BE2C (cell line): ENCODE data around the gene NPHP4.

Experiments
- DNase-seq: peaks from one replicate; pipeline ENCODE4 v3.0.0-alpha.2; 2020
- H3K27me3 ChIP-seq: fragments of 250-450 bp; sonication (Bioruptor Pico); 2 replicates; pipeline ENCODE4 v1.5.1; 2020; ENCODE audit warnings: mild to moderate bottlenecking
- H3K36me3 ChIP-seq: fragments of 250-450 bp; sonication (Bioruptor Pico); 2 replicates; pipeline ENCODE4 v1.5.1; 2020; ENCODE audit warnings: mild to moderate bottlenecking
- H3K4me1 ChIP-seq: fragments of 250-450 bp; sonication (Bioruptor Pico); 2 replicates; pipeline ENCODE4 v1.5.1; 2020
- H3K4me3 ChIP-seq: 2 replicates; pipeline ENCODE4 v1.5.1; 2011; ENCODE audit warnings: low read depth, low read length
- H3K9me3 ChIP-seq: fragments of 250-450 bp; sonication (Bioruptor Pico); 2 replicates; pipeline ENCODE4 v1.5.1; 2020
- TF ChIP-seq, protein P1 (sequence below): IDR thresholded peaks from 2 replicates; pipeline ENCODE4 v1.5.1; 2012; ENCODE audit warnings: mild to moderate bottlenecking, low read depth, low read length

Gene NPHP4

DNA sequence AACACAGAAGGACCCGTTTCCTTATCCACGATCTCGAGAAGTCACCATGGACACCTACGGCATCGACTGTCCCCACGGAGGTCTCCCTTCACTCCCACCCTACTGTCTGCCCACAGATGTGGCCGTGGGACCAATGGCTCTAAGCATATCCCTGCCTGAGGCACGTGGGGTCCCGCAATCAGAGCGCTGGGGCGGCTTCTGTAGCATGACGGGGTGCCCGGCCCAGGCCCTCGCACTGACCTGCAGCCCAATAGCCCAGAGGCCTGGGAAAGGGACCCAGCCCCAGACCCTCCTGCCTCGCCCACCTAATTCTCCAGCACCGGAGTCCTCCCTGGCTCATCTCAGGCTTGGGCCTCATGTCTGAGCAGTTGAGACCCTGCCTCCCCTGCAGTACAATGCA, 132.5 kb downstream of the NPHP4 start:
- no peaks in the 10 kb centered on the region for H3K36me3 ChIP-seq
- H3K9me3 ChIP-seq, result no peaks in the 10 kb centered on the region
- TF ChIP-seq, protein P1, sequence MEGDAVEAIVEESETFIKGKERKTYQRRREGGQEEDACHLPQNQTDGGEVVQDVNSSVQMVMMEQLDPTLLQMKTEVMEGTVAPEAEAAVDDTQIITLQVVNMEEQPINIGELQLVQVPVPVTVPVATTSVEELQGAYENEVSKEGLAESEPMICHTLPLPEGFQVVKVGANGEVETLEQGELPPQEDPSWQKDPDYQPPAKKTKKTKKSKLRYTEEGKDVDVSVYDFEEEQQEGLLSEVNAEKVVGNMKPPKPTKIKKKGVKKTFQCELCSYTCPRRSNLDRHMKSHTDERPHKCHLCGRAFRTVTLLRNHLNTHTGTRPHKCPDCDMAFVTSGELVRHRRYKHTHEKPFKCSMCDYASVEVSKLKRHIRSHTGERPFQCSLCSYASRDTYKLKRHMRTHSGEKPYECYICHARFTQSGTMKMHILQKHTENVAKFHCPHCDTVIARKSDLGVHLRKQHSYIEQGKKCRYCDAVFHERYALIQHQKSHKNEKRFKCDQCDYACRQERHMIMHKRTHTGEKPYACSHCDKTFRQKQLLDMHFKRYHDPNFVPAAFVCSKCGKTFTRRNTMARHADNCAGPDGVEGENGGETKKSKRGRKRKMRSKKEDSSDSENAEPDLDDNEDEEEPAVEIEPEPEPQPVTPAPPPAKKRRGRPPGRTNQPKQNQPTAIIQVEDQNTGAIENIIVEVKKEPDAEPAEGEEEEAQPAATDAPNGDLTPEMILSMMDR, result no peak
- no peaks in the 10 kb centered on the region for H3K27me3 ChIP-seq
- no peak for DNase-seq
- no peak overlapping the region for H3K4me3 ChIP-seq
- H3K4me1 ChIP-seq, result no peaks in the 10 kb centered on the region

DNA sequence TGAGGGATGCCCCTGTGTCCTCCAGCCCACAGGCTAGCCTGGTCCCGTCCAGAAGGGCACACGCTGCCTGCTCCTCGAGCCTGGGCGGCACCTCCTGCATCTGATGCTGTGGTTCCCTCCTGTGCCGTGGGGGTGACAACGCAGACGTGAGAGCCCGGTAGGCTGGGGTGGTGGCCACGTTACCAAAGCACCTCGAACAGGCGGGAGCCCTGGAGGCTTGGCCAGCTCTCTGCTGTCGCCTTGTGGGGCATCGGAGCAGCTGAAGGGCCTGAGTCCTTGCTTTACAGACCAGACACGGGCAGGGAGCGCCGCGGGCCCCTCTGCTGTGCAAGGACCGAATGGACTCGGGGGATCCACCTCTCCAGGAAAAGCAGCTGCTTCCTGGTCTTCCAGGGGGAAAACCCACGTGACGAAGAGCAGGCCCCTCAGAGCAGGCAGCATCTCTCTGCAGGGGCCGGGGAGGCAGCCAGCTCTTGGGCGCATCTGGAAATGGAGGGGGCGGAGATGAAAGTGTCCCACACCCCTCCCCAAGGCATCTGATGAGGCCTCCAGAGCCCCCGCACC, 133.3 kb downstream of the NPHP4 start:
- Histone ChIP-seq H3K4me1 (no peaks in the 10 kb centered on the region), H3K27me3 (no peaks in the 10 kb centered on the region), H3K4me3 (no peak overlapping the region), H3K36me3 (no peaks in the 10 kb centered on the region), H3K9me3 (no peaks in the 10 kb centered on the region)
- TF ChIP-seq, protein P1, result no peak
- DNase-seq, result peak; percentile 28

DNA sequence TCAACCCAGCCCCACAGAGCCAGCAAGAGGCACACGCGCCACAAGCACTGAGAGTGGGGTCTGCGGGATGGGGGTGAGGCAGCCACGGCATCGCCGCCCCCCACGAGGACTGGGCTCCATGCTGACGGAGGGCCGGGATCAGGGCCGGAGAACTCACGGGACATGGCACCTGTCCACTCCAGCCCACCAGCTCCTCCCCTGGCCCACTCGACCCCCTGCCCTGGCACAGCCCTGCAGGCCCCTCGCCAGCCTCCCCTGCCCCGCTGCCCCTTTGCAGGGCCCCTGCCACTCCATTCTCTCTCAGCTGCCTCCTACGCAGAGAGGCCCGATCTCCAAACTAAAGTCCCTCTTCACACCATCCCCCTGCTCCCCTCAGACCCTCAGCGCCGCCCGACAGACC, 134.0 kb downstream of the NPHP4 start:
- Histone ChIP-seq H3K4me3 (no peak overlapping the region), H3K36me3 (no peaks in the 10 kb centered on the region), H3K9me3 (no peaks in the 10 kb centered on the region), H3K27me3 (no peaks in the 10 kb centered on the region), H3K4me1 (no peaks in the 10 kb centered on the region)
- TF ChIP-seq, protein P1, result no peak
- no peak for DNase-seq

DNA sequence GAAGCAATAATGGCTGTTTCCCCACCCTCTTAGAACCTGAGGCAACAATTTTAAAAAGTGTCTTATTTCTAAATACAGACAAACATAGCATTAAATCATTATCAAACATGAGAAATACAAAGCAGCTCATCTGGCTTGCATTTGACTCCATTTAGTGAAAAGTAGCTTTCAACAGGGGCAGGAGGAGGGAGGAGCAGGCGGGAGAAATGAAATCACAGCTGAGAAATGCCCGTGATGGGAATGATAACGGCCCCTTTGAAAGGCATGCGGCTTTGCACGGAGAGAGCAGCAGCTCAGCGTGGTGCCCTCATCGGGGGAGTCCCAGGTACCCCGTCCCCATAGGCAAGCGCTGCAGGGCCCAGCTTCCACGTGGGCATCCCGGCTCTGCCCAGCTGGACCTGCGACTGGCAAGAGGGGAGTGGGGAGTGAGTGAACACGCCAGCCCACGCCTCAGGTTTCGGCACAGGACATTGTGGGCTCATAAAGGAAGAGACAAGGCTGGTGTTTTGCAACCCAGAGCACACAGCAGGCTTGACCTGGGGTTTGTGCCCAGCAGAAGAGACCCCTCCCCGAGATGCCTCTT, 134.6 kb downstream of the NPHP4 start:
- Histone ChIP-seq H3K9me3 (no peaks in the 10 kb centered on the region), H3K27me3 (no peaks in the 10 kb centered on the region), H3K4me1 (no peaks in the 10 kb centered on the region), H3K36me3 (no peaks in the 10 kb centered on the region), H3K4me3 (no peak overlapping the region)
- TF ChIP-seq, protein P1, result no peak
- no peak for DNase-seq

DNA sequence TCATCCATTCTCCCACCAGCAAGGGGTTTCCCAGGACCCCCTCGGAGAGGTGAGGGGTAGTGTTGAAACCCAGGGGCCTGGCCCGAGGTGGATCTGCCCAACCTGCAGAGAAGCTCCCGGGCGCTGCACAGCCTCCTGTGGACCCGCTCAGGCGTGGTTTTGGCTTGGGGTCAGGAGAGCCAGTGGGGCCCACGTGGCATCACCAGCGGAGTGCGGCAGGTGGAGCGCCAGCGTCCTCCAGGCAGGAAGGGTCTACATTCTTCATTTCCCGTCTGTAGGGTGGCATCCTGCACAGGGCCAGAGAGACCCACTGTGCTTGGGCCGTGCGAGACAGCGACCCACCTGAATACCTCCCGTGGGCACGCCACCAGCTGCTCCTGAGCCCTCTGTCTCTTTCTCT, 135.2 kb downstream of the NPHP4 start:
- Histone ChIP-seq H3K9me3 (no peaks in the 10 kb centered on the region), H3K4me1 (no peaks in the 10 kb centered on the region), H3K27me3 (no peaks in the 10 kb centered on the region), H3K4me3 (no peak overlapping the region), H3K36me3 (no peaks in the 10 kb centered on the region)
- TF ChIP-seq, protein P1, result no peak
- no peak for DNase-seq

DNA sequence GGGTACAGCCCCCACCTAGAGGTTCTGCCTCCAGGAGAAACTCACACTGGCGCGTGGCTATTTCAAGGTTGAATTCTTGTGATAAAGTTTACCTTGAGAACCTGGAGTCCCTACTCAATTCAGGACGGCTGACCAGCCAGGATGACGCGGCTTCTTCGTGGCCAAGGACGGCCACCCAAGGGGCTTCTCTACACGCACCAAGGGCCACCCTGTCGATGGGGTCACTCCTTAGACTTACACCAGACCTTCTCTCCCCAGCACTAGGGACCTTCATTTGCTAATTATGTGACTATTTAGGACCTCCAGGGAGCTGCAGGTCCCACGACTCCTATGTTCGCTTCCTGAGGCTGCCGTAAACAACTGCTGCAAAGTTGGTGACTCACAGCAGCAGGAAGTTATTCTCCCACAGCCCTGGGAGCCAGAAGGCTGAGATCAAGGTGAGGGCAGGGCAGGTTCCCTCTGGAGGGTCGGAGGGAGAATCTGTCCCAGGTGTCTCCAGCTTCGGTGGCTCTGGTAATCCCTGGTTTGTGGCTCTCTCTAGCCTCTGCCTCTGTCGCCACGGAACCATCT, 135.9 kb downstream of the NPHP4 start:
- no peaks in the 10 kb centered on the region for H3K27me3 ChIP-seq
- no peaks in the 10 kb centered on the region for H3K36me3 ChIP-seq
- DNase-seq, result no peak
- no peak overlapping the region for H3K4me3 ChIP-seq
- no peaks in the 10 kb centered on the region for H3K4me1 ChIP-seq
- TF ChIP-seq, protein P1, result no peak
- H3K9me3 ChIP-seq, result no peaks in the 10 kb centered on the region
